Chondrocyte (in vitro differentiated cells): Measurements from ENCODE around the gene PPP6R1. TPM values are rescaled to one million over a fixed set of nuclear protein-coding genes. Genes with fewer than 3 reads are reported as not detected.

Experiments used
- DNase-seq: peaks from one replicate; pipeline ENCODE4 v3.0.0; 2021; ENCODE audit warnings: mixed read lengths, low spot score
- H3K27ac Mint-ChIP-seq: one replicate; pipeline ENCODE4 v1.8.0; 2021; ENCODE audit warnings: mild to moderate bottlenecking, moderate library complexity, mixed read lengths; ENCODE audit not compliant: unreplicated experiment
- H3K27me3 Mint-ChIP-seq: 2 replicates; pipeline ENCODE4 v1.8.0; 2021; ENCODE audit warnings: low read depth, mixed read lengths
- H3K36me3 Mint-ChIP-seq: 2 replicates; pipeline ENCODE4 v1.8.0; 2021; ENCODE audit warnings: low read depth, mixed read lengths
- H3K4me1 Mint-ChIP-seq: 2 replicates; pipeline ENCODE4 v1.8.0; 2021; ENCODE audit warnings: low read depth, mild to moderate bottlenecking, mixed read lengths
- H3K4me3 Mint-ChIP-seq: one replicate; pipeline ENCODE4 v1.8.0; 2021; ENCODE audit warnings: mild to moderate bottlenecking, moderate library complexity, mixed read lengths; ENCODE audit not compliant: unreplicated experiment
- H3K9me3 Mint-ChIP-seq: 2 replicates; pipeline ENCODE4 v1.8.0; 2021; ENCODE audit warnings: low read depth, mixed read lengths
- CTCF ChIP-seq: fragments of 200-600 bp; sonication (generic); IDR thresholded peaks from 2 replicates; pipeline ENCODE4 v1.5.0; 2021; ENCODE audit warnings: antibody characterized with exemption, mild to moderate bottlenecking, moderate library complexity
- total RNA-seq: library from RNA; stranded (reverse); gene quantifications from 3 replicates; pipeline ENCODE4 v1.2.1, GENCODE V29; 2021

Gene PPP6R1
- total RNA-seq, 1 donor from 2014 or later, result 49.9 TPM

- no peak for TF ChIP-seq CTCF
- Mint-ChIP-seq H3K4me3 (no peak overlapping the region), H3K27ac (peak overlapping the region; percentile 36), H3K9me3 (no peaks in the 10 kb centered on the region), H3K27me3 (no peaks in the 10 kb centered on the region), H3K36me3 (peaks cover 5% of the 10 kb centered on the region), H3K4me1 (peaks cover 20% of the 10 kb centered on the region)
- no peak for DNase-seq
Measured at GRCh38 chr19:55248166-55248675, 10.6 kb downstream of the PPP6R1 start.

DNA sequence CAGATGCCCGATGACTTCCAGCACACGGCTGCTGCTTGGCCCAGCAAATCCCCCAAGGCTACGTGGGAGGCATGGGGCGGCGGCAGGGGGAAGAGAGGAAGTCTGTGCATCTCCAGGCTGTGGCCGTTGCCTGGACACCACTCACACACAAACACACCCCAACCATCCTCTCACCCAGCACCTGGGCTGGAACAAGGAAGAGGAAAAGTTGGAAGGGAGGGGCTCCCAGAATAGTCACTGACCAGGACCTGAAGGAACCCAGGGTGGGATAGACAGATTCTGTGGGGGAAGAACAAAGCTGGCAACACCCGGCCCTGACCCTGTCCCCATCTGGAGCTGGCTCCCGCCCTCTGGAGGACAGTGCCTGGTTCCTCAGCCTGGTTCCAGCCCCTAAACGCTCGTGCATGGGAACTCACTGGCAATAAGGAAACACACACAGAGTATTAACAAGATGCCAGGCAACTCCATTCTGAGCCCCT lies 11.2 kb downstream of the PPP6R1 start:
- no peaks in the 10 kb centered on the region for H3K9me3 Mint-ChIP-seq

GRCh38 chr19:55246462-55247451 lies 12.1 kb downstream of the PPP6R1 start:
- TF ChIP-seq CTCF, result no peak
- Mint-ChIP-seq H3K36me3 (peaks cover 9% of the 10 kb centered on the region), H3K27ac (no peak overlapping the region), H3K9me3 (no peaks in the 10 kb centered on the region), H3K4me1 (peaks cover 18% of the 10 kb centered on the region), H3K4me3 (no peak overlapping the region), H3K27me3 (no peaks in the 10 kb centered on the region)
- DNase-seq, result peak; percentile 92

More for the DNA sequence above, 11.2 kb downstream of the PPP6R1 start:
- no peak for DNase-seq
- H3K4me1 Mint-ChIP-seq, result peaks cover 20% of the 10 kb centered on the region
- peak overlapping the region; percentile 36 for H3K27ac Mint-ChIP-seq
- H3K27me3 Mint-ChIP-seq, result no peaks in the 10 kb centered on the region
- peaks cover 7% of the 10 kb centered on the region for H3K36me3 Mint-ChIP-seq
- TF ChIP-seq CTCF, result peak; percentile 16
- no peak overlapping the region for H3K4me3 Mint-ChIP-seq

DNA sequence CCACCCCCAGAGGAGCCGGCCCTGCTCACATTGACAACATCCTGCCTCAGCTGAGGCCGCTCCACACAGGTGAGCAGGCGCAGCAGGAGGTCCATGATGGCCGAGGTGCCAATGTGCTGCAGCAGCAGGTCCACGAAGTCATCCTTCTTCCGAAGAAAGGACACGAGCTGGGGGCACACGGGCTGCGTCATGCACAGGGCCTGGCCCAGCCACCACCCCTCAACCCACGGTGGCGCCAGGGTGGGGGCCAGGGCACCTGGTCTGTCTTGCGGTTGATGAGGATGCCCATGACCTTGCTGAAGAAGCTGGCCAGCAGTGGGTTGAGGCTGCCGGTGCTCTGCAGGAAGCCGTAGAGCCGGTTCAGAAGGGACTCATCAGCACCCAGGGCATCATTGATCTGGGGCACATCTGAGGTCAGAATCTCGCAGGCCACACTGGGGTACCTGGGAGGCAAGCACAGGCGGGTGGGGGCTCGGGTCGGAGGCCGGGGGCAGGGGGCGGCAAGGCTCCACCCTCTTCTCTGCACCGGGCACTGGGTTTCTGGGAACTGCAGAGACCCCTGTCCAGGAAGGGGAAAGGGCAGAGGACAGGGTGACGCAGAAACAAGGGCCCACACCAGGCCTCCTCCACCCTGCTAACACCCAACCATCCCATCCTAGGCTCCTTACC lies 13.4 kb downstream of the PPP6R1 start:
- Mint-ChIP-seq H3K27me3 (no peaks in the 10 kb centered on the region), H3K9me3 (no peaks in the 10 kb centered on the region), H3K4me1 (peaks cover 15% of the 10 kb centered on the region), H3K36me3 (peaks cover 14% of the 10 kb centered on the region), H3K4me3 (no peak overlapping the region), H3K27ac (no peak overlapping the region)
- no peak for TF ChIP-seq CTCF
- DNase-seq, result no peak
